HL-60 (cell line): ENCODE data around the gene LRP8.

ENCODE experiments used
- DNase-seq, 2 experiments: peaks; one replicate each; pipeline ENCODE4 v3.0.0-alpha.2; 2010 to 2020; ENCODE audit warnings: low read depth in 1 of 2, low spot score in 1 of 2
- H3K27ac ChIP-seq: fragments of 250-450 bp; sonication (Bioruptor Pico); replicated peaks from 2 replicates; pipeline ENCODE4 v1.5.1; 2020; ENCODE audit warnings: mild to moderate bottlenecking, moderate library complexity
- H3K27me3 ChIP-seq: fragments of 250-450 bp; sonication (Bioruptor Pico); 2 replicates; pipeline ENCODE4 v1.5.1; 2021; ENCODE audit warnings: mild to moderate bottlenecking, moderate library complexity; ENCODE audit not compliant: insufficient read depth, poor library complexity, severe bottlenecking
- H3K4me3 ChIP-seq: replicated peaks from 2 replicates; pipeline ENCODE4 v1.5.1; 2011; ENCODE audit warnings: mild to moderate bottlenecking, control low read depth, low read length; ENCODE audit not compliant: insufficient read depth
- GABPA ChIP-seq: IDR thresholded peaks from 2 replicates; pipeline ENCODE4 v1.6.1; 2012; ENCODE audit warnings: low read depth
- POLR2AphosphoS5 ChIP-seq: IDR thresholded peaks from 2 replicates; pipeline ENCODE4 v1.6.1; 2012; ENCODE audit warnings: low read depth
- SPI1 ChIP-seq: IDR thresholded peaks from 2 replicates; pipeline ENCODE4 v1.6.1; 2012; ENCODE audit warnings: low read depth, mild to moderate bottlenecking, borderline replicate concordance
- TF ChIP-seq, protein P1 (sequence below): IDR thresholded peaks from one replicate; pipeline ENCODE4 v1.5.1; 2011; ENCODE audit warnings: low read length, control low read depth, inconsistent platforms; ENCODE audit not compliant: insufficient read depth
- TF ChIP-seq, protein P2 (sequence below): IDR thresholded peaks from 2 replicates; pipeline ENCODE4 v1.6.1; 2012; ENCODE audit warnings: low read depth; ENCODE audit not compliant: insufficient replicate concordance

Gene LRP8

DNA sequence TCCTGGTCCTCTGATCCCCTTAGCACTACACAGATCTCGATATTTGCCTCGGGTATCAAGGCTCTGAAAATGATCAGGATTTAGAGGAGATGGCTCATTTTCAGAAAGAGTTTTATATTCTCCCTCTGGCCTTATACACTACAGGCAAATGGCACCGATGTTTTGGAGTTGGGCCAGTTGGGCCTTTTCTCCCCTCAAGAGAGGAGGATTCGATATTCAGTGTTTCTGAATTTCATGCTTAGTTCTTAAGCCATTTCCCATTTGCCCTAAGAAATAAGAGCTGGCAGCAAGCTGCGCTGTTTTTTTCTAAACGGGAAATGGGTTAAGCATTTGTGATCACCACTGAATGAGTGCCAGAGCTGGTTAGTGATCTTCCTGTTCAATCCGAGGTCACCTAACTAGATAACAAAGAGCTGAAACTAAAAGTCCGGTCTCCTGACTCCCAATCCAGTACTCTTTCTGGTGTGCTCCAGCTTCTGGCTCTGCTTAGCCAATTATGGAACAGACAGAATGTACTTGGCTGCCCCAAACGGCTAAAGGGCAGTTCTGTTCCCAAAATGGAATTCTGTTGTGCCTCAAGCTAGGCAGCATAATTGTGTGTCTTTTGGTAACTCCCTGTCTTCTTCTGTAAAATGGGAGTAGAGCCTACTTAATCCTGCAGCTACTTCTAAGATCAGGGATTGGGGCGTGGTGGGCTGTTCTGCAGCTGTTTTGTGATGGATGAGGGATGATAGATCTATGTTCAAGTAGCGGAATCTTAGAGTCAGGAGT lies 132.4 kb downstream of the LRP8 start:
- TF ChIP-seq SPI1 (no peak), POLR2AphosphoS5 (no peak), GABPA (no peak)
- TF ChIP-seq, protein P1, sequence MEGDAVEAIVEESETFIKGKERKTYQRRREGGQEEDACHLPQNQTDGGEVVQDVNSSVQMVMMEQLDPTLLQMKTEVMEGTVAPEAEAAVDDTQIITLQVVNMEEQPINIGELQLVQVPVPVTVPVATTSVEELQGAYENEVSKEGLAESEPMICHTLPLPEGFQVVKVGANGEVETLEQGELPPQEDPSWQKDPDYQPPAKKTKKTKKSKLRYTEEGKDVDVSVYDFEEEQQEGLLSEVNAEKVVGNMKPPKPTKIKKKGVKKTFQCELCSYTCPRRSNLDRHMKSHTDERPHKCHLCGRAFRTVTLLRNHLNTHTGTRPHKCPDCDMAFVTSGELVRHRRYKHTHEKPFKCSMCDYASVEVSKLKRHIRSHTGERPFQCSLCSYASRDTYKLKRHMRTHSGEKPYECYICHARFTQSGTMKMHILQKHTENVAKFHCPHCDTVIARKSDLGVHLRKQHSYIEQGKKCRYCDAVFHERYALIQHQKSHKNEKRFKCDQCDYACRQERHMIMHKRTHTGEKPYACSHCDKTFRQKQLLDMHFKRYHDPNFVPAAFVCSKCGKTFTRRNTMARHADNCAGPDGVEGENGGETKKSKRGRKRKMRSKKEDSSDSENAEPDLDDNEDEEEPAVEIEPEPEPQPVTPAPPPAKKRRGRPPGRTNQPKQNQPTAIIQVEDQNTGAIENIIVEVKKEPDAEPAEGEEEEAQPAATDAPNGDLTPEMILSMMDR, result no peak
- TF ChIP-seq, protein P2, sequence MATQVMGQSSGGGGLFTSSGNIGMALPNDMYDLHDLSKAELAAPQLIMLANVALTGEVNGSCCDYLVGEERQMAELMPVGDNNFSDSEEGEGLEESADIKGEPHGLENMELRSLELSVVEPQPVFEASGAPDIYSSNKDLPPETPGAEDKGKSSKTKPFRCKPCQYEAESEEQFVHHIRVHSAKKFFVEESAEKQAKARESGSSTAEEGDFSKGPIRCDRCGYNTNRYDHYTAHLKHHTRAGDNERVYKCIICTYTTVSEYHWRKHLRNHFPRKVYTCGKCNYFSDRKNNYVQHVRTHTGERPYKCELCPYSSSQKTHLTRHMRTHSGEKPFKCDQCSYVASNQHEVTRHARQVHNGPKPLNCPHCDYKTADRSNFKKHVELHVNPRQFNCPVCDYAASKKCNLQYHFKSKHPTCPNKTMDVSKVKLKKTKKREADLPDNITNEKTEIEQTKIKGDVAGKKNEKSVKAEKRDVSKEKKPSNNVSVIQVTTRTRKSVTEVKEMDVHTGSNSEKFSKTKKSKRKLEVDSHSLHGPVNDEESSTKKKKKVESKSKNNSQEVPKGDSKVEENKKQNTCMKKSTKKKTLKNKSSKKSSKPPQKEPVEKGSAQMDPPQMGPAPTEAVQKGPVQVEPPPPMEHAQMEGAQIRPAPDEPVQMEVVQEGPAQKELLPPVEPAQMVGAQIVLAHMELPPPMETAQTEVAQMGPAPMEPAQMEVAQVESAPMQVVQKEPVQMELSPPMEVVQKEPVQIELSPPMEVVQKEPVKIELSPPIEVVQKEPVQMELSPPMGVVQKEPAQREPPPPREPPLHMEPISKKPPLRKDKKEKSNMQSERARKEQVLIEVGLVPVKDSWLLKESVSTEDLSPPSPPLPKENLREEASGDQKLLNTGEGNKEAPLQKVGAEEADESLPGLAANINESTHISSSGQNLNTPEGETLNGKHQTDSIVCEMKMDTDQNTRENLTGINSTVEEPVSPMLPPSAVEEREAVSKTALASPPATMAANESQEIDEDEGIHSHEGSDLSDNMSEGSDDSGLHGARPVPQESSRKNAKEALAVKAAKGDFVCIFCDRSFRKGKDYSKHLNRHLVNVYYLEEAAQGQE, result no peak
- Histone ChIP-seq H3K4me3 (no peak overlapping the region), H3K27ac (no peak overlapping the region), H3K27me3 (no peaks in the 10 kb centered on the region)
- DNase-seq, result no peak
